ENCODE data around the gene PACRG. TPM values are rescaled to one million over a fixed set of nuclear protein-coding genes. Genes with fewer than 3 reads are reported as not detected.

PACRG gene
- total RNA-seq, 2 experiments from 2014 or later = not detected

DNA sequence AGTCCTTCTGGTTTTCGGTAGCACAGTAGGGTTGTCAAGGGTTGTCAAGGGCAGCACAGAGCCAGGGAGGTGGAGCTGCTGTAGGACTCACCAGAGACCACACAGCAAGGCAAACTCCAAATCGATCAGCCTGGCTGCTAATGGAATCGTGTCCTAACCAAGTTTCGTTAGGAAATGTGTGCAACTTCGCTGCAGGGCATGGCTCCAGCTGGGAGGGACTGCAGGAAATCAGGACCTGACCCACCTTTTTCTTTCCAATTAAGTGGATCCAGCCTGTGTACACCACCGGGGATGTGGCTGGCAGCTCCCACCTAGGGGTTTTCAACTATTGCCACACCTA is 435.1 kb downstream of the PACRG start:
- no peaks in the 10 kb centered on the region for H3K36me3 ChIP-seq (ENCODE audit: insufficient read depth, low read length)
- H3K27ac ChIP-seq (ENCODE audit: low read depth, low read length, poor library complexity, severe bottlenecking) = no peak overlapping the region
- no peak overlapping the region for H2AFZ ChIP-seq (ENCODE audit: low read length)
- no peak for TF ChIP-seq EZH2phosphoT487 (IDR thresholded peaks at IDR 0.05; ENCODE audit: borderline replicate concordance, low read depth, low read length)
- TF ChIP-seq, protein P1, sequence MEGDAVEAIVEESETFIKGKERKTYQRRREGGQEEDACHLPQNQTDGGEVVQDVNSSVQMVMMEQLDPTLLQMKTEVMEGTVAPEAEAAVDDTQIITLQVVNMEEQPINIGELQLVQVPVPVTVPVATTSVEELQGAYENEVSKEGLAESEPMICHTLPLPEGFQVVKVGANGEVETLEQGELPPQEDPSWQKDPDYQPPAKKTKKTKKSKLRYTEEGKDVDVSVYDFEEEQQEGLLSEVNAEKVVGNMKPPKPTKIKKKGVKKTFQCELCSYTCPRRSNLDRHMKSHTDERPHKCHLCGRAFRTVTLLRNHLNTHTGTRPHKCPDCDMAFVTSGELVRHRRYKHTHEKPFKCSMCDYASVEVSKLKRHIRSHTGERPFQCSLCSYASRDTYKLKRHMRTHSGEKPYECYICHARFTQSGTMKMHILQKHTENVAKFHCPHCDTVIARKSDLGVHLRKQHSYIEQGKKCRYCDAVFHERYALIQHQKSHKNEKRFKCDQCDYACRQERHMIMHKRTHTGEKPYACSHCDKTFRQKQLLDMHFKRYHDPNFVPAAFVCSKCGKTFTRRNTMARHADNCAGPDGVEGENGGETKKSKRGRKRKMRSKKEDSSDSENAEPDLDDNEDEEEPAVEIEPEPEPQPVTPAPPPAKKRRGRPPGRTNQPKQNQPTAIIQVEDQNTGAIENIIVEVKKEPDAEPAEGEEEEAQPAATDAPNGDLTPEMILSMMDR (conservative IDR thresholded peaks at IDR 0.05; ENCODE audit: low read length) = no peak
- no peaks in the 10 kb centered on the region for H4K20me1 ChIP-seq (ENCODE audit: insufficient read depth, low read length)
- H3K9me2 ChIP-seq (ENCODE audit: insufficient read depth, low read length) = no peaks in the 10 kb centered on the region
- CTCF ChIA-PET (ENCODE audit: unreplicated experiment) = no interaction called here
- no peaks in the 10 kb centered on the region for H3K79me2 ChIP-seq (ENCODE audit: insufficient read depth, low read depth, low read length)
- no peaks in the 10 kb centered on the region for H3K9me3 ChIP-seq (ENCODE audit: low read length)
- no peak overlapping the region for H3K4me2 ChIP-seq (ENCODE audit: low read length)
- H3K4me3 ChIP-seq (ENCODE audit: low read depth, low read length, poor library complexity, severe bottlenecking) = no peak overlapping the region
- POLR2A ChIA-PET = interaction anchor here (1.1 to 1.3 kb wide), 2 partner anchors 10 to 37 kb away, joined by 3 to 4 read pairs; no protein-coding TSS in a partner anchor
- no peaks in the 10 kb centered on the region for H3K4me1 ChIP-seq (ENCODE audit: insufficient read depth, low read length, poor library complexity, severe bottlenecking)
- no TSS peak for BruUV-seq (replicated peaks)
- intact Hi-C loops (cut with micrococcal nuclease; ENCODE audit: unreplicated experiment) = no loop called here
- DNase-seq (ENCODE audit: low spot score) = no peak

DNA sequence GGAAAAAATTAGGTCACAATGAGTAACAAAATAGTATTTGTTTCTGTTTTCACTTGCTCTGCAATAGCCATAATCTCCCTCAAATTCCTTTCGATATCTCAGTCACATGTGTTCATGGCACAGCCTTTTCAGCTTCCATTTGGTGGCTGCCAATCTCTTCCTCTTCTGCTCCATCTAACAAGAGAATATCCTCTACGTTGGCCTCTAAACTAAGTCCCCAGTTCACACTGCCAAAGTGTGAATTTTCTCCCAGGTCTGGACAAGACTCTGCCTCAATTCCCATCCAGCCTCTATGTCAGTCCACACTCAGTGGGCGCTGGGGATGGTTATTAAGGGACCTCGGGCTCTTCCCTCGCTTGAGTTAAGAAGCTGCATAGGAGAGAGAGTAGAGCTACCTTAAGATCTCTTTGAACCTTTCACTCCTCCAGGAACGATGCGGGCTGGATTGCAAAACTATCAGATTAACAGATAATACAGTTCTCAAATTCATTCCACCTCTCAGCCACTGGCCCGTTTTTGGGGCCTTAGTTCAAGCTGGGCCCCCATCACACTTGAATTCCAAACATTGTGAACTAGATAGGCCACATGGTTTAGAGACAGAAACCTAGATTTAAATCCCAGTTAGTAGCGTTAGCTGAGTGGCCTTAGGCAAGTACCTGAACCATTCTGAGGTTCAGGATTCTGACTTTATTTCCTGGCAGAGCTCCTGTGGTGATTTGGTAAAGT is 436.6 kb downstream of the PACRG start:
- TF ChIP-seq, protein P1 (conservative IDR thresholded peaks at IDR 0.05; ENCODE audit: low read length) = no peak
- no peak for TF ChIP-seq EZH2phosphoT487 (IDR thresholded peaks at IDR 0.05; ENCODE audit: borderline replicate concordance, low read depth, low read length)
- no TSS peak for BruUV-seq (replicated peaks)
- Histone ChIP-seq H3K4me1 (ENCODE audit: insufficient read depth, low read length, poor library complexity, severe bottlenecking) (no peaks in the 10 kb centered on the region), H2AFZ (ENCODE audit: low read length) (no peak overlapping the region), H3K27ac (ENCODE audit: low read depth, low read length, poor library complexity, severe bottlenecking) (no peak overlapping the region), H4K20me1 (ENCODE audit: insufficient read depth, low read length) (no peaks in the 10 kb centered on the region), H3K4me3 (ENCODE audit: low read depth, low read length, poor library complexity, severe bottlenecking) (no peak overlapping the region), H3K9me2 (ENCODE audit: insufficient read depth, low read length) (no peaks in the 10 kb centered on the region), H3K79me2 (ENCODE audit: insufficient read depth, low read depth, low read length) (no peaks in the 10 kb centered on the region), H3K9me3 (ENCODE audit: low read length) (no peaks in the 10 kb centered on the region), H3K4me2 (ENCODE audit: low read length) (no peak overlapping the region), H3K36me3 (ENCODE audit: insufficient read depth, low read length) (no peaks in the 10 kb centered on the region)
- DNase-seq (ENCODE audit: low spot score) = no peak
- ChIA-PET POLR2A (interaction anchor here (0.6 kb wide), 1 partner anchor 23 kb away, joined by 3 read pairs; no protein-coding TSS in a partner anchor), CTCF (ENCODE audit: unreplicated experiment) (no interaction called here)
- intact Hi-C loops (cut with micrococcal nuclease; ENCODE audit: unreplicated experiment) = no loop called here

DNA sequence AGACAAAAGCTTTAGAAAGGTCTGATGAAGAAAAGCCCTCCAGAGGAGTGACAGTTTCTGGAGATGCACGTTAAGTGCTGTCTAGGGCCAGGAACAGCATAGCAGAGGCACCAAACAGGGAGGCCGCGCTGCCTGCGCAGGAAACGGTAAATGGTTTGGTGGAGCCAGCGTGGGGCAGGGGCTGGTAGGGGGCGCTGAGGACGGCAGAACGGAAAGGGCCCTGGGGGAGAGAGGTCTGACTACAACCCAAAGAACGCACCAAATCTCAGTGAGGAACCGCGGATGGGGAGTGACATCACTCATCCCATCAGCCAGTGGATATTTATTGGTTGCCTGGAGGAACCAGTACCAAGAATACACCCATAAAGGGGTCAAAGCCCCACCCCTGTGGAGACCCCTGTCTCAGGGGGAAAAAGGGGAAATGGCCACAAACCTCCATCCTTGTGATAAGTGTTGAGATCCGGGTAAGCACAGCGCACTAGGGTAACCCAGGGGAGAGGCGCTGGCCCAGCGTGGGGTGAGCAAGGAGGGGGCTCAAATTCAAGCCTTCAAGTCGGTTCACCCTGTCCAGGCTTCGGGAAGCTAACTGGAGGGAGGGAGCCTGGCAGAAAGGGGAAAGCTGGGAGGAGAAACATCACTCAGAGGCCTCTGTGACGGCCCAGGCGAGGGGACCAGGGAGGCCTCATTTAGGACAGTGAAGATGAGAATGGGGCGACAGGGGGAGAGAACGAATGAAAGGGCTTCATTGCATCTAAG is 437.6 kb downstream of the PACRG start:
- POLR2A ChIA-PET = no interaction called here
- Histone ChIP-seq H3K9me2 (ENCODE audit: insufficient read depth, low read length) (no peaks in the 10 kb centered on the region), H2AFZ (ENCODE audit: low read length) (no peak overlapping the region), H3K4me1 (ENCODE audit: insufficient read depth, low read length, poor library complexity, severe bottlenecking) (no peaks in the 10 kb centered on the region), H3K9me3 (ENCODE audit: low read length) (no peaks in the 10 kb centered on the region), H3K36me3 (ENCODE audit: insufficient read depth, low read length) (no peaks in the 10 kb centered on the region), H3K27ac (ENCODE audit: low read depth, low read length, poor library complexity, severe bottlenecking) (no peak overlapping the region), H4K20me1 (ENCODE audit: insufficient read depth, low read length) (no peaks in the 10 kb centered on the region), H3K79me2 (ENCODE audit: insufficient read depth, low read depth, low read length) (no peaks in the 10 kb centered on the region), H3K4me2 (ENCODE audit: low read length) (no peak overlapping the region), H3K4me3 (ENCODE audit: low read depth, low read length, poor library complexity, severe bottlenecking) (no peak overlapping the region)
- no TSS peak for BruUV-seq (replicated peaks)
- CTCF ChIA-PET (ENCODE audit: unreplicated experiment) = no interaction called here
- intact Hi-C loops (cut with micrococcal nuclease; ENCODE audit: unreplicated experiment) = no loop called here
- TF ChIP-seq EZH2phosphoT487 (IDR thresholded peaks at IDR 0.05; ENCODE audit: borderline replicate concordance, low read depth, low read length) = no peak
- TF ChIP-seq, protein P1 (conservative IDR thresholded peaks at IDR 0.05; ENCODE audit: low read length) = no peak
- DNase-seq (ENCODE audit: low spot score) = no peak

Measured in OCI-LY7 (cell line).